Activated naive CD8-positive, alpha-beta T cell treated with anti-CD3 and anti-CD28 coated beads, Interleukin-2, amount 50 U/mL, for 24 hours (primary cell): ENCODE measurements around the gene TAF1B.

Experiments
- ATAC-seq: fragments of 150-1000 bp; cut with Tn5 transposase; one replicate; pipeline ENCODE4 v1.10.0; 2021
- DNase-seq: peaks from one replicate; pipeline ENCODE4 v3.0.0; 2021
- H3K27ac Mint-ChIP-seq: one replicate; pipeline ENCODE4 v1.8.0; 2021; ENCODE audit warnings: mild to moderate bottlenecking, mixed read lengths
- H3K27me3 Mint-ChIP-seq: one replicate; pipeline ENCODE4 v1.8.0; 2021; ENCODE audit warnings: mixed read lengths
- H3K36me3 Mint-ChIP-seq: one replicate; pipeline ENCODE4 v1.8.0; 2021; ENCODE audit warnings: low read depth, mixed read lengths
- H3K4me1 Mint-ChIP-seq: one replicate; pipeline ENCODE4 v1.8.0; 2021; ENCODE audit warnings: mixed read lengths
- H3K4me3 Mint-ChIP-seq: one replicate; pipeline ENCODE4 v1.8.0; 2021; ENCODE audit warnings: mild to moderate bottlenecking, moderate library complexity, mixed read lengths
- H3K9me3 Mint-ChIP-seq: one replicate; pipeline ENCODE4 v1.8.0; 2021; ENCODE audit warnings: mixed read lengths

TAF1B gene

DNA sequence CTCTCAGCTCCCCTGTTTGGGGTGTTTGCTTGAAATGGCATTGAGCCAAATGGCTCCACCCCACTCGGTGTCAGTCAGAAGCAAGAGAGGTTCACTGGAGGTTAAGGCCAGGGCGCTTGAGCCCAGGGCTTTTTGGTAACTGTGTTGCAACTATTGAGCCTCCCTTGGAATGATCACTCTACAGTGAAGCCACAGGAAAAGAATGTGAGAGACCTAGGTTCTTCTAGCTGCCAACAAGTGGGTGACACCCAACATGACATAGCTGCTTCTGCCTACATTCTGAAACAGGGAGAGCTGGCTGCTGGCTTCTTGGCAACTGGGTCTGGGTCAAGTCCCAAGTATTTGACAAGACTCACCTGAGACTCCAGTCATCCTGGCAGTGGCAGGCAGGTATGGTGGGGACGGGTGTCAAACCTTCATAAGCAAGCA is 101.1 kb downstream of the TAF1B start:
- no peaks in the 10 kb centered on the region for H3K9me3 Mint-ChIP-seq

DNA sequence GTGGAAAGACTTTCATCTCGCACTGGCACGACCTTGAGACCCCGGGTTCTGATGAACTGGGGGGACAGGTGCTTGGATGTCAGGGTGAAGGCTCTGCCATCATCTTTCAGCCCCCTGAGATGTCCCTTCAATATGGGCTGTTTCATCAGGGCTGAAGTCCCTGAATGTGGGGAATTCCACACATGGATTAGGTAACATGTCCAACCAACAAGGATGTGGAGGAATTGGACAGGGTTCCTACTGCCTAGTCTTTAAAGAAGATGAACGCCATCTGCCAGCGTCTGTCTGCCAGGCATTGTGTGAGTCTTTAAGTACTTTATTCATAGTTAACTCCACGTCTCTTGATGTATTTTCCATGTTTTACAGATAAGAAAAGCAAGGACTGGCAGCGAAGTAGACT is 102.3 kb downstream of the TAF1B start:
- DNase-seq (no peak), ATAC-seq (no peak)
- no peak overlapping the region for H3K27ac Mint-ChIP-seq
- H3K9me3 Mint-ChIP-seq = no peaks in the 10 kb centered on the region
- peaks cover 37% of the 10 kb centered on the region for H3K27me3 Mint-ChIP-seq
- H3K4me1 Mint-ChIP-seq = peaks cover 3% of the 10 kb centered on the region
- H3K4me3 Mint-ChIP-seq = no peak overlapping the region
- no peaks in the 10 kb centered on the region for H3K36me3 Mint-ChIP-seq

More for the DNA sequence above, 101.1 kb downstream of the TAF1B start:
- DNase-seq = no peak
- Mint-ChIP-seq H3K4me1 (no peaks in the 10 kb centered on the region), H3K36me3 (no peaks in the 10 kb centered on the region), H3K27me3 (peaks cover 26% of the 10 kb centered on the region), H3K4me3 (no peak overlapping the region), H3K27ac (no peak overlapping the region)
- no peak for ATAC-seq

- H3K27me3 Mint-ChIP-seq = peaks cover 37% of the 10 kb centered on the region
- peaks cover 3% of the 10 kb centered on the region for H3K4me1 Mint-ChIP-seq
- ATAC-seq (no peak), DNase-seq (no peak)
- H3K36me3 Mint-ChIP-seq = no peaks in the 10 kb centered on the region
- no peak overlapping the region for H3K4me3 Mint-ChIP-seq
- no peaks in the 10 kb centered on the region for H3K9me3 Mint-ChIP-seq
- H3K27ac Mint-ChIP-seq = no peak overlapping the region
Measured at GRCh38 chr2:9946076-9946475, 102.8 kb downstream of the TAF1B start.

- ATAC-seq = no peak
- Mint-ChIP-seq H3K4me1 (peaks cover 3% of the 10 kb centered on the region), H3K36me3 (no peaks in the 10 kb centered on the region), H3K27me3 (peaks cover 37% of the 10 kb centered on the region), H3K27ac (no peak overlapping the region), H3K9me3 (no peaks in the 10 kb centered on the region), H3K4me3 (no peak overlapping the region)
- no peak for DNase-seq
Measured at GRCh38 chr2:9946818-9947217, 103.5 kb downstream of the TAF1B start.

DNA sequence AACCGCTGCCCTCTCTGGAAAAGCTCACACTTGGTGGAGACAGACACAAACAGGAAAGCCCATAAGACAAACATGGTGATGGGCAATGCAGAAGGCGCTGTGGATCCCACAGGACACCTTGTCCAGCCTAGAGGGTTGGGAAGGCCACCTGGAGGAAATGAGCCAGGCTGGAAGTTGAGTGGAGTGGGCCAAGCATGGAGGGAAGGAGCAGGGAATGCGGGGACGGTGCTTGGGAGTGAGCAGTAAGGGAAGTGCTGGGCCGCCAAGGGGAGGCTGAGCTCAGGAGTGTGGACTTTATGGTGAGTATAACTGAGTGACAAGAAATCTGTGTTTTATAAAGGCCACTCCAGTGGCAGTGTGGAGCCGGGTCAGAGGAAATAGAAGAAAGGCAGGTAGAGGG is 105.4 kb downstream of the TAF1B start:
- H3K4me3 Mint-ChIP-seq = no peak overlapping the region
- DNase-seq (no peak), ATAC-seq (no peak)
- H3K27ac Mint-ChIP-seq = no peak overlapping the region
- H3K27me3 Mint-ChIP-seq = peaks cover 54% of the 10 kb centered on the region
- no peaks in the 10 kb centered on the region for H3K36me3 Mint-ChIP-seq
- H3K9me3 Mint-ChIP-seq = no peaks in the 10 kb centered on the region
- peaks cover 10% of the 10 kb centered on the region for H3K4me1 Mint-ChIP-seq

GRCh38 chr2:9949239-9949991 is 106.1 kb downstream of the TAF1B start:
- no peaks in the 10 kb centered on the region for H3K36me3 Mint-ChIP-seq
- H3K27ac Mint-ChIP-seq = peak overlapping the region; percentile 6
- H3K4me1 Mint-ChIP-seq = peaks cover 10% of the 10 kb centered on the region
- H3K27me3 Mint-ChIP-seq = peaks cover 57% of the 10 kb centered on the region
- H3K4me3 Mint-ChIP-seq = peak overlapping the region; percentile 66
- ATAC-seq = no peak
- no peaks in the 10 kb centered on the region for H3K9me3 Mint-ChIP-seq
- DNase-seq = no peak

GRCh38 chr2:9949992-9950520 is 106.8 kb downstream of the TAF1B start:
- Mint-ChIP-seq H3K4me3 (peak overlapping the region; percentile 66), H3K27ac (peak overlapping the region; percentile 6), H3K9me3 (no peaks in the 10 kb centered on the region), H3K4me1 (peaks cover 10% of the 10 kb centered on the region), H3K36me3 (no peaks in the 10 kb centered on the region), H3K27me3 (peaks cover 59% of the 10 kb centered on the region)
- DNase-seq (no peak), ATAC-seq (no peak)

- H3K27ac Mint-ChIP-seq = no peak overlapping the region
- peak overlapping the region; percentile 66 for H3K4me3 Mint-ChIP-seq
- peaks cover 10% of the 10 kb centered on the region for H3K4me1 Mint-ChIP-seq
- DNase-seq (peak; percentile 41), ATAC-seq (peak; percentile 21)
- no peaks in the 10 kb centered on the region for H3K36me3 Mint-ChIP-seq
- H3K9me3 Mint-ChIP-seq = no peaks in the 10 kb centered on the region
- H3K27me3 Mint-ChIP-seq = peaks cover 56% of the 10 kb centered on the region
Measured at GRCh38 chr2:9950521-9951271, 107.4 kb downstream of the TAF1B start.

DNA sequence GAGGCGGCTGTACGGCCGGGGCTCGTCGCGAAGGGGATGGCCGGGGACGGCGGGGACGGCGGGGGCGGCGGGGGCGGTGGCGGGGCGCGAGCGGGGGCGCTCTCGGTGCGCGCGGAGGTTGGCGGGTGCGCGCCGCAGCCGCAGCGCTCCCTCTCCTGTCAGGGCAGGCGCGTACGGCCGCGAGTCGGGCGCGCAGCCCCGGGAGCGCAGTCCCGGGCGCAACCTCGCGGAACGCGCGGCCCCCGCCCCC is 107.9 kb downstream of the TAF1B start:
- H3K27ac Mint-ChIP-seq = no peak overlapping the region
- no peaks in the 10 kb centered on the region for H3K9me3 Mint-ChIP-seq
- H3K36me3 Mint-ChIP-seq = no peaks in the 10 kb centered on the region
- H3K4me3 Mint-ChIP-seq = peak overlapping the region; percentile 66
- no peak for DNase-seq
- H3K4me1 Mint-ChIP-seq = peaks cover 10% of the 10 kb centered on the region
- peaks cover 52% of the 10 kb centered on the region for H3K27me3 Mint-ChIP-seq
- ATAC-seq = no peak

DNA sequence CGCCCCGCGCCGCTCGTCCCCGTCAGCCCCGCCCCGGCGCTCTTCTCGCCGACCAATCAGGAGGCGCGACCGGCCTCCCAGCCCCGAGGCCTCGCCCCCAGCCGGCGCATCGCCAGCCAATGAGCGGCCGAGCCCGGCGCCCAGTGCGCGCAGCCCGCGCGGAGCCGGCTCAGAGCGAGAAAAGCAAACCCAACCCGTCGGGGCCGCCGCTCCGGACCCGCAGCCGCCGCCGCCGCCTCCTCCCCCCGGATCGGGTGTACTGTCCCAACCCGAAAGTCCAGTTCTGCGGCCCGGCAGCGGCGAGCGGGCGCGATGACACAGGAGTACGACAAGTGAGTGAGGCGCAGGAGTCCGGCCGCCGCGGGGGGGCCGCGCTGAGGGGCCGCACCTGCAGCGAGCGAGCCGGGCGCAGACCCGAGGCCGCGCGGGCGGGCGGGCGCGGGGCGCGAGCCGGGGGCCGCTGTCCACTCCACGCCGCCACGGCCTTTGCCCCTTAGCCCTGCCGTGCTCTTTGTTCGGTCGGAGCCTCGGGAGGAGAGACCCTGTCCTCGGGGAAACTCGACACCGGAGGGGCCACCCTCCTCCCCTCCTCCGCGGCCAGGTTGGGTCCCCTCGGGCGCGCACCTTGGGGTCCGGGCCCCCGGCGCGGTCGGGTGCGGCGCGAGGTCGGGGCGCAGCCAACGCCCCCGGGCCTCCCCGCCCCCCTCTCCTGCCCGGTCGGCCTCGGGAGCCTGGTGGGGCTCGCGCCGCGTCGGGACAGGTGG is 108.4 kb downstream of the TAF1B start, which contains the start of gene GRHL1:
Gene GRHL1, plus strand, starts transcription at position 172 of the 764 bp plus-strand sequence. Its CDS starts 141 bp downstream, at position 313.
- Mint-ChIP-seq H3K4me1 (peaks cover 10% of the 10 kb centered on the region), H3K36me3 (no peaks in the 10 kb centered on the region), H3K27me3 (peaks cover 51% of the 10 kb centered on the region), H3K27ac (peak within 1 kb of the TSS; percentile 21), H3K4me3 (peak within 1 kb of the TSS; percentile 68), H3K9me3 (no peaks in the 10 kb centered on the region)
- DNase-seq (peak; percentile 91), ATAC-seq (peak; percentile 96)

GRCh38 chr2:9952286-9952737 is 109.0 kb downstream of the TAF1B start:
- ATAC-seq = no peak
- no peaks in the 10 kb centered on the region for H3K9me3 Mint-ChIP-seq
- H3K27ac Mint-ChIP-seq = peak overlapping the region; percentile 21
- DNase-seq = no peak
- H3K36me3 Mint-ChIP-seq = no peaks in the 10 kb centered on the region
- peak overlapping the region; percentile 67 for H3K4me3 Mint-ChIP-seq
- peaks cover 10% of the 10 kb centered on the region for H3K4me1 Mint-ChIP-seq
- H3K27me3 Mint-ChIP-seq = peaks cover 50% of the 10 kb centered on the region

DNA sequence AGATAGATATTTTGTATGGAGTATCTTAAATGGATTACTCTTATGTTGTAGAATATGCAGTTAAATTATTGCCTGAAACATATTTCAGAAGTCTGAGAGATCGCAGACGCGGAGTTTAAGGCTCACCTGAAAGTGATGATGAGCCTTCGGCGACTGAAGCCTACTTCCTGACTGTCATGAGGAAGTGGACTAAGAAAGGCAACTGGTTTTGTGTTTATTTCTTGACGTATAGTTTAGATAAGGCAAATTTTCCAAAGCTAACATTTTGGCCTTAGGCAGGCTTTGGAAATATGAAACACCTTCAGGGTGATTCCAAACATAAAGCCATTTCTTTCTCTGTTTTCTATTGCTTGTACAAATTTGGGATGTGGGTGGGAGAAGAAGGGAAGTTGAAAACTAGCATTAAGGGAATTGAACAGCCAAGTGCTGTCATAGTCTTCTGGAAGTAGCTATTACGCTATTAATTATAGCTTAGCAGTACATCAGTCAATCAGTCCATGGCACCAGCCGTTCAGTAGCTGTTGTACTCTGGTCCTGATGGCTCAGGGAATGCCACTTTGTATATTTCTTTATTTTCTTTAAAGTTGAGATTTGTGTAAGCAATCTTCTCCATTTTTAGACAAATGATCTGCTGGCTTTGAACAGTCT is 109.7 kb downstream of the TAF1B start:
- peaks cover 55% of the 10 kb centered on the region for H3K27me3 Mint-ChIP-seq
- H3K4me1 Mint-ChIP-seq = peaks cover 10% of the 10 kb centered on the region
- H3K27ac Mint-ChIP-seq = no peak overlapping the region
- DNase-seq = no peak
- H3K9me3 Mint-ChIP-seq = no peaks in the 10 kb centered on the region
- no peaks in the 10 kb centered on the region for H3K36me3 Mint-ChIP-seq
- peak overlapping the region; percentile 67 for H3K4me3 Mint-ChIP-seq
- ATAC-seq = no peak

DNA sequence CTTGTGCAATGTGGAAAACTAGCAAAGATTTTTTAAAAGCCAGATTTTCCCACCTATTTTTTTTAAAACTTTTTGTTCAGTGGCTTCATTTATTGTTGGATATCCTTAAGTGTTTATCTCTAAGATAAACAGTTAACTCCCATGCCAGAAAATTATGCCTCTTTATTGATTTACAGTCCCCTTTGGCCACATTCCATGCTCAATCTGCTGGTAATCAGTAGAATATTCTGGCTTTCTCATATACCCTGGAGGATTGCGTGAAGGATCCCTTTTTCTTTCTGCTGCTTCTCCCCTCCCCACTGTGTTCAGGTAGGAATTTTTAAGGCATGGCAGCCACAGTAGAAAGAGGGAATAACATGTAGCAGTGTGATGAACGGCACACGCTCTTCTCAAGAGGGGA is 110.9 kb downstream of the TAF1B start:
- H3K4me3 Mint-ChIP-seq = no peak overlapping the region
- ATAC-seq (no peak), DNase-seq (no peak)
- H3K27me3 Mint-ChIP-seq = peaks cover 51% of the 10 kb centered on the region
- no peaks in the 10 kb centered on the region for H3K9me3 Mint-ChIP-seq
- no peak overlapping the region for H3K27ac Mint-ChIP-seq
- no peaks in the 10 kb centered on the region for H3K36me3 Mint-ChIP-seq
- peaks cover 10% of the 10 kb centered on the region for H3K4me1 Mint-ChIP-seq

DNA sequence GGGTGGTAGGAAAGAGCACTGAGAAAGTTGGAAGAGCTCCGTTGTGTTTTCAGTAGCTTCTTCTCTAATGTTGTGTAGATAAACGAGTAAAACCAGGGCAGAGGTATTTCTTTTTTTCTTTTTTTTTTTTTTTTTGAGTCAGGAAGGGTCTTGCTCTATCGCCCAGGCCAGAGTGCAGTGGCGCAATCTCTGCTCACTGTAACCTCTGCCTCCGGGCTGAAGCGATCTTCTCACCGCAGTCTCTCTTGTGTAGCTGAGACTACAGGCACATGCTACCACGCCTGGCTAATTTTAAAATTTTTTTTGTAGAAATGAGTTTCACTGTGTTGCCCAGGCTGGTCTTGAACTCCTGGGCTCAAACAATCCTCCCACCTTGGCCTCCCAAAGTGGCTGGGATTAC is 114.8 kb downstream of the TAF1B start:
- H3K36me3 Mint-ChIP-seq = no peaks in the 10 kb centered on the region
- ATAC-seq = no peak
- H3K4me3 Mint-ChIP-seq = no peak overlapping the region
- no peak for DNase-seq
- H3K27me3 Mint-ChIP-seq = peaks cover 31% of the 10 kb centered on the region
- no peak overlapping the region for H3K27ac Mint-ChIP-seq
- H3K9me3 Mint-ChIP-seq = no peaks in the 10 kb centered on the region
- H3K4me1 Mint-ChIP-seq = peaks cover under 1% of the 10 kb centered on the region
